Medulla oblongata (tissue), 1 donor: ENCODE data around the gene CAMK2D.

ENCODE experiments used
- DNase-seq: peaks from one replicate; pipeline ENCODE4 v3.0.0-alpha.2; 2015; ENCODE audit errors: extremely low spot score

Gene CAMK2D

GRCh38 chr4:113440371-113440770 lies 321.2 kb downstream of the CAMK2D start:
- no peak for DNase-seq

GRCh38 chr4:113438596-113438995 lies 322.9 kb downstream of the CAMK2D start:
- no peak for DNase-seq

- no peak for DNase-seq
These were observed 324.4 kb downstream of the CAMK2D start for GRCh38 chr4:113437129-113437528.

GRCh38 chr4:113436360-113436759 lies 325.2 kb downstream of the CAMK2D start:
- no peak for DNase-seq

- DNase-seq = peak; percentile 49
These were observed 325.6 kb downstream of the CAMK2D start for GRCh38 chr4:113435893-113436292.

- no peak for DNase-seq
These were observed 327.3 kb downstream of the CAMK2D start for GRCh38 chr4:113434247-113434587.

GRCh38 chr4:113433536-113434246 lies 327.8 kb downstream of the CAMK2D start:
- DNase-seq = no peak

- DNase-seq = no peak
These were observed 328.4 kb downstream of the CAMK2D start for GRCh38 chr4:113433116-113433515.

- no peak for DNase-seq
These were observed 337.9 kb downstream of the CAMK2D start for GRCh38 chr4:113423631-113424030.

GRCh38 chr4:113420938-113421337 lies 340.6 kb downstream of the CAMK2D start:
- DNase-seq = no peak

- no peak for DNase-seq
These were observed 341.9 kb downstream of the CAMK2D start for GRCh38 chr4:113419631-113420030.

GRCh38 chr4:113411496-113411938 lies 350.0 kb downstream of the CAMK2D start:
- peak; percentile 43 for DNase-seq

- no peak for DNase-seq
These were observed 350.9 kb downstream of the CAMK2D start for GRCh38 chr4:113410686-113411085.

GRCh38 chr4:113409181-113409580 lies 352.4 kb downstream of the CAMK2D start:
- DNase-seq = no peak

- no peak for DNase-seq
These were observed 354.1 kb downstream of the CAMK2D start for GRCh38 chr4:113407409-113407808.

GRCh38 chr4:113406723-113407016 lies 354.9 kb downstream of the CAMK2D start:
- DNase-seq = no peak

- DNase-seq = no peak
These were observed 355.4 kb downstream of the CAMK2D start for GRCh38 chr4:113405874-113406722.

GRCh38 chr4:113404841-113405240 lies 356.7 kb downstream of the CAMK2D start:
- no peak for DNase-seq

GRCh38 chr4:113404167-113404571 lies 357.4 kb downstream of the CAMK2D start:
- no peak for DNase-seq
